Neural progenitor cell (in vitro differentiated cells): ENCODE data around the gene YTHDC1.

Source experiments
- CTCF ChIP-seq: fragments of 200-600 bp; sonication (generic); IDR thresholded peaks from 2 replicates; pipeline ENCODE4 v1.5.1; 2017; ENCODE audit warnings: antibody characterized with exemption, mild to moderate bottlenecking
- EZH2 ChIP-seq: fragments of 200-600 bp; sonication (generic); IDR thresholded peaks from 2 replicates; pipeline ENCODE4 v1.6.1; 2017; ENCODE audit warnings: antibody characterized with exemption, mild to moderate bottlenecking, moderate library complexity

GRCh38 chr4:68361146-68361589 is 11.3 kb upstream of the YTHDC1 start:
- no peak for TF ChIP-seq CTCF
- no peak for TF ChIP-seq EZH2
